HG02623 (cell line): ENCODE results near the gene TGFBR1.

Source experiments
- ATAC-seq: cut with Tn5 transposase; IDR thresholded peaks from one replicate; pipeline ENCODE4 v1.9.1; 2021; ENCODE audit warnings: moderate library complexity; ENCODE audit not compliant: unreplicated experiment

The TGFBR1 gene

GRCh38 chr9:99105152-99106043 is 485 bp downstream of the TGFBR1 start:
- ATAC-seq: peak; percentile 50

DNA sequence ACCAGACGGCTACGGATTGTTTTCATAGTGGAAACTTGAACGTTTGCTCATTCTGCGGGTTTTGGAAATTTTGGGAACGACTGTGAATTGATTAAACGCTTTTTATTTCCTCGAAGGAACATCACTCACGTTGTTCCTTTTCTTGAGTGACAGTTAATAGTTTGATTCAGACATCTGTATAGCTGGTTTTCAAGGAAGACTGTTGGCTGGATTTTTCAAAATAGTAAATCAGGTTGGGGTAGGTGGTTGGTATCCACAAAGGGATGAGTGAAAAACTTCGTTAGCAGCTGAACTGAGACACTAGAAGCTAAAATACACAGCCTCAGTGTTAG is 1.1 kb downstream of the TGFBR1 start:
- no peak for ATAC-seq

- ATAC-seq: no peak
Observed at GRCh38 chr9:99107421-99107820, 2.5 kb downstream of the TGFBR1 start.

DNA sequence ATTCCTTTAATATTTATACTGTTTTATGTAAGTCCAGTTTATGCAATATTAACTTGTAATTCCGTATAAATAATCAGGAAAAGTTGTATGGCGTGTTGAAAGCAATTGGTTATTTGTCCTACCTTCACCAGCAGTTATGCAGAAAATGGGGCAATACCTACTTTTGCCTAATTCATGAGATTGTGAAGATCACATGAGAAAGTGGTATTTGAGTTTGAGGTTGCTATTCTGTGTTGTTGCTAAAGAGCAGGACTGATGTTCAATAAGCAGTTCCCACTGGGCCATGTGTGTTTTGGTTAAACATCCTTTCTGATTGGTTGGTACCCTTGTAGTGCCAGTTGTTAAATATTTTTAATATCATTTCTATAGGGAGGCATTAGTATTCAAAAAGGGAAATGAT is 3.2 kb downstream of the TGFBR1 start:
- no peak for ATAC-seq

DNA sequence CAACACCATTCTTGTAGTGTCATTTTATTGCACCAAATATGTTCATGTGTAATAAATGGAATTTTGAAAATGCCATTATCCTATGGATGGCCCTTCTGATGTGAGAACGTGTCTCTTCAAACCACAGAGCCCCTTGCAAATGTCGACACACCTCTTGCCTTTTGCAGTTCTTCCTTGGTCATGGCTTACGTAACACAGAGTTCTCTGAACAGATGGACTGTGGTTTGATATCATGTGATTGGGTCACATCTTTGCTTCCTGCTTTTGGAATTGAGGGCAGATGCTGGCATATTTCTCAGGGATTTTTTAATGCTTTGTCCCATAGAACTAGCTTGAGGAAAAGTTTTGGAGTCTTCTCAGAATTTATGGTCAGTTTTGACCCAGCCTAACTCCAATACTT is 4.6 kb downstream of the TGFBR1 start:
- no peak for ATAC-seq

GRCh38 chr9:99112750-99113413 is 8.0 kb downstream of the TGFBR1 start:
- ATAC-seq: no peak

- no peak for ATAC-seq
Observed at GRCh38 chr9:99113414-99114048, 8.6 kb downstream of the TGFBR1 start.

GRCh38 chr9:99114049-99114440 is 9.1 kb downstream of the TGFBR1 start:
- ATAC-seq: no peak

- ATAC-seq: no peak
Observed at GRCh38 chr9:99114846-99115500, 10.1 kb downstream of the TGFBR1 start.

GRCh38 chr9:99116003-99116411 is 11.1 kb downstream of the TGFBR1 start:
- ATAC-seq: no peak

- peak; percentile 99 for ATAC-seq
Observed at GRCh38 chr9:99118782-99119466, 14.0 kb downstream of the TGFBR1 start.

- ATAC-seq: no peak
Observed at GRCh38 chr9:99119976-99120655, 15.2 kb downstream of the TGFBR1 start.

- ATAC-seq: no peak
Observed at GRCh38 chr9:99121604-99122003, 16.7 kb downstream of the TGFBR1 start.

- no peak for ATAC-seq
Observed at GRCh38 chr9:99124534-99125255, 19.8 kb downstream of the TGFBR1 start.

- no peak for ATAC-seq
Observed at GRCh38 chr9:99125446-99125845, 20.5 kb downstream of the TGFBR1 start.

- ATAC-seq: no peak
Observed at GRCh38 chr9:99126312-99126711, 21.4 kb downstream of the TGFBR1 start.

GRCh38 chr9:99127356-99128132 is 22.6 kb downstream of the TGFBR1 start:
- ATAC-seq: no peak

DNA sequence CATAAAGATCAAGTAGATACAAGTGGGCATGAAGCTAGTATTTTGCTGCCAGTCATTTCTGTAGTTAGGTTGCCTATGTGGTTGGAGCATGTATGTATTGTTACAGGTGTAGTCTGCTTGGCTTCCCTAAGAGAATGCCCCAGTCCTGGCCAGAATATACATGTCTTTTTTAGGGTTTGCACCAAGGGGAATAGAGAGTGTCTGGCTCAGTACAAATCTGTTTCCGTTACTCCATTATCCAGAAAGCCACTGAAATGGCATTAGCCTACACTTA is 23.2 kb downstream of the TGFBR1 start:
- no peak for ATAC-seq

GRCh38 chr9:99129091-99129490 is 24.2 kb downstream of the TGFBR1 start:
- ATAC-seq: no peak
